CD4-positive, alpha-beta T cell treated with Interleukin-12 subunit alpha and Interleukin-12 subunit beta, for 1 hour (primary cell): Measurements from ENCODE around the gene WNT3A.

Source experiments
- DNase-seq: peaks from one replicate; pipeline ENCODE4 v3.0.0-alpha.2; 2020

The WNT3A gene

DNA sequence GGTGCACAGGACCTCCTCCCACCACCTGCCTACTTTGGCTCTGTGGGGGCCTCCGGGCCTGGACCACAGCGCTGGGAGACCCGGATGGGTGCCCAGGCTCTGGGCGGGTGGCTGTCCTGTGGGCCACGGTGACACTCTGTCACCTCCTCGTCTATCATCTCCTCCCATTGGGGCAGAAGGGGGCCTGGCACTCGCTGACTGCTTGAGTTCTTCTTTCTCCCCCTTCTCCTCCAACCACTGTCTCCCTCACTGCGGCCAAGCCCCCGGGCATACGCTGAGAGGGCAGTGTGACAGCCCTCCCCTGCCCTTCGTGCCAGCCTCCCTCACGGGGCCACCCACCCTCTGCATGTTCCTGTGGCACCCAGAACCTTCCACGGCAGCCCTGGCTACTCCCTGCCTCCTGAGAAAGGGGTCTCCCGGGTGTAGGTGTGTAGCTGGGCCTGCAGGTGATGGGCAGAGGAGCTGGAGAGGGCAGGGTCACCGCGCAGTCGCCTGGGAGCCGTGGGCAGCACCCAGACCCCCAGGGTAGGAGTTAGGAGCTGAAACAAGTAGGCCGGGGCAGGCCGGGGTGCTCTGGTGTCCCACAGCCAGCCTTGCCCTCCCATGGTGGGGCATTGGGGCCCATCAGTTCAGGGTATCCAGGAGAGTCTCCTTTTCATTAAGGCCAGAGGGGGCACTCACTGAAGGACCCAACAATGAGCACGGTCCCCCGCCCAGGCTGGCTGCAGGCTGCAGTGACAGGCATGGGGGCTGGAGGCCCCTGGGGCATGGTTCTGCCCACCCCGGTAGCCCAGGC, 66.5 kb downstream of the WNT3A start:
- DNase-seq, result no peak

DNA sequence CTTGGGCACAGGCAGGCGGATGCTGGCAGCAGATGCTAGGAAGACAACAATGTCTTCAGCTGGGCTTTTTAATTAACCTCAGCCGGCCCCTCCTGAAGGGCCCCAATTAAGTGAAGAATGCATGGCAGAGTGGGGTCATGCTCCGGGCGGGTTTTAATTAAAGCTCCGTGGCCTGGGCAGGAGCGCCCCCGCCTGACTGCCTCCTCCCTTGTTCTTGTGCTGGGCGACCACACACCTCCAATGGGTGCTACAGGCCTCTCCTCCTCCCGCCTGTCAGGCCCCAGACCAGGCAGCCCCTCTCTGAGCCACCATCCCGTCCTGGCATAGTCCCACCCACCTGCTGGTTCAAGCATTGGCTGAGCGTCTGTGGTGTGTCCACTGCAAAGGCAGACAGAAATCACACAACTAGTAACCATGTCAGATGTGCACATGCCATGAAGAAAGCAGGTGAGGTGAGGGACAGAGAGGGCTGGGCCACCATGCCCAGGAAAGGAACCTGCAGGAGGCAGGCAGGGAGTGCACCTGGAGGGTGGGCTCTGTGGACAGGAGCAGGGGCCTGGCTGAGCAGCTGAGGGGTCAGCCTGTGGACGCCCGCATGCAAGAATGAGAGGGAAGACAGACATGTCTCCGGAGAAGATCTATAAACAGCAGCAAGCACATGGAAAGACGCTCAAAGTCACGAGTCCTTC, 67.2 kb downstream of the WNT3A start:
- no peak for DNase-seq

DNA sequence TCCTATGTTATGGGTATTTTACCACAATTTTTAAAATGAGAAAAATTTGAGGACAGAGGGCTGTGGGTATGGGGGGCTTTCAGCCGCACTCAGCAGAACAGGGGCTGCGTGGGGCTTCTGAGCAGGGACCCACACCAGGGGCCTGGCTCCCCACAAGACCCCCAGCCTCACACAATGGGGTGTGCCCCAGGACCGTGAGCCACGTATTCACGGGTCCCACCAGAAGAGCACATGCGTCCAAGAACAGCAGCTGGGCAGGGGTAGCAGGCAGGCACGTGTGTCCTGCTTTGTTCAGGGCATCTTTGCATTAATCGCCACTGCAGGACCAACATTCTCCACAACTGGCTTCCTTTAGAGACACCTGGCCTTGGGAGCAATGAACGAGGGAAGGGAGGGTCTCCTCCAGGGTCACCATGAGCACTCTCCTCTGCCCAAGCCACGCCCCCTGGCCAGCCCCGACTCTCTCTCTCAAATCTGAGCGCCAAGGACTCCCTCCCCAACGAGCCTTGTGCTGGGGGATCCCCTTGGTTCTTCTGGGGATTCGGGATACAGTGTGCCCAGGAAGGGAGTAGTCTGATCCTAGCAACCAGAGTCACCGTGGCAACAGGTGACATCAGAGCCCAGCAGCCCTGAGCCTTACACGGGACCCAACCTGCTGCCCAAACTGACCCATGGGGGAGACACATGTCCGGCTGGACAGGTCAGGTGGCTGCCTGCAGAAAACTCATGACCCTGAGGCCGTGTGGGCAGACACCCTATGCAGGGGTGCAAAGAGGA, 68.3 kb downstream of the WNT3A start:
- no peak for DNase-seq

DNA sequence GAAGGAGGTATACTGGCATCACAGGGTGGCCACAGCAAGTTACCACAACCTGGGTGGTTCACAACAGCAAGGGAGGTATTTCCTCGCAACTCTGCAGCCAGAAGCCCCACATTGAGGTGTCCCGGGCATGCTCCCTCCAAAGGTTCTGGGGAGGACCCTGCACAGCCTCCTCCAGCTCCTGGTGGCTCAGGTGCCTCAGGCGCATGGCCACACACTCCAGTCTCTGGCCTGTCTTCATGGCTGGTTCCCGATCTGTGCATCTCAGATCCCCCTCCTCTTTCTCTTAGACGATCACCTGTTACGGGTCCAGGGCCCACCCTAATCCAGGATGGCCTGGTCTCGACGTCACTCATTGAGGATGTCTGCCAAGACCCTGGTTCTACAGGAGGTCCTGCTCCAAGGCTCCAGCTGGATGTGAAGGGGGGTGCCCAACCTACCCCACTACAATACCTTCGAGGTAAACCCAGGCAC, 69.0 kb downstream of the WNT3A start:
- DNase-seq, result no peak

DNA sequence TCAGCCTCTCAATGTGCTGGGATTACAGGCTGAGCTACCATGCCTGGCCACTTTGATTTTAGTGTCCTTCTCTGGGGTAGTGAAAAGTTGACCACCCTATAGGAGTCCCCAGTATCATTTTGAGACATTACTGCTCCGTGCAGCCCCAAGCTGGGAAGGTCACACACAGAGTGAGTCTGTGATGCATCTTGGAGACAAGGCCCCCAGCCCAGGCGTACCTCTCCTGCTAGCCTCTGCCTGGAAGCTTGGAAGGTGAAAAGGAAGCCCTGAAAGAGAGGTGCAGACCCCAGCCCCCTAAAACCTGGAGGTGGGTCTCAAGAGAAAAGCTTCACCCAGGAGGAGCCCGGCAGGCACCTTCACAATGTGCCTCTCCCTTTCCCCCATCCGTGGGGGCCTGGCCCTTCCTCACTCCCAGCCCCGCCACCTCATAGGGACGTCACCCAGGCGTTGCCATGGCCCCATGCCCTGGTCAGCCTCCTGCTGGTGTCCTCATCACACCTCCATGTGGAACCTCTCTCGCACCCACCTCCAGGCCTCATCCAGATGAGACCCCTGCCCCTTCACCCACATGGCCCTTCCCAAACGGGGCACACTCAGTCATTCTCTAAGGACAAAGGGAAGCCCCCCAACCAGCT, 70.1 kb downstream of the WNT3A start:
- no peak for DNase-seq

DNA sequence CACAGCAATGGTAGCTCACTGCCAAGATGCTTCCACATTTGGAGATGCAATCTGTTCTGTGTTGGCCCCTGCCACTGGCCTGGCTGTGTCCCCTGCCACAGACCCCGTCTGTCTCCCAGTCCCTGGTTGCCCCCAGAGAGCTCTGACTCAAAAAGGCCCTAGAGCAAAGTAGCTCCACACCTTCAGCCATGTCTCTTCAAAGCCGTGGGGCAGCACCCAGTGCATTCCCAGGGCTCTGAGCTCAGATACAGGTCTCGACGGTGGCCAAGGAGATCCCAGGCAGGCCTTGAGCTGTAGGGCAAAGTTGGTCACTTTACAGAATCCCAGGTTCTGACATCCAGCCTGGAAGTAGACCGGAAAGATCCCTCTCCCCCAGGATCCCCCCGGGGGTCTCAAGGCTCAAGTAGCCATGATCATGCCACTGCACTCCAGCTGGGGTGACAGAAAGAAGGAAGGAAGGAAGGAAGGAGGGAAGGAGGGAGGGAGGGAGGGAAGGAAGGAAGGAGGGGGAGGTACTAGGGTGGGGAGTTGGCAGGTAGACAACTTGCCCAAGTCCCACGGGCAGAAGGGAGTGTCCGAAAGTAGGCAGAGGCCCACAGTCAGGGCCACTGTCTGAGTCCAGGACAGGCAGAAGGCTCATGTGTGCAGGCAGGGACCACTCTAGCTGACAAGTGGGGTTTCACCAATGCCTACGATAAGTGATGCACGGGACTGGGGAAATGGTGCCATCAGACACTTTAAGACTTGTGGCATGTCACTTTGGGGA, 71.0 kb downstream of the WNT3A start:
- DNase-seq, result no peak

DNA sequence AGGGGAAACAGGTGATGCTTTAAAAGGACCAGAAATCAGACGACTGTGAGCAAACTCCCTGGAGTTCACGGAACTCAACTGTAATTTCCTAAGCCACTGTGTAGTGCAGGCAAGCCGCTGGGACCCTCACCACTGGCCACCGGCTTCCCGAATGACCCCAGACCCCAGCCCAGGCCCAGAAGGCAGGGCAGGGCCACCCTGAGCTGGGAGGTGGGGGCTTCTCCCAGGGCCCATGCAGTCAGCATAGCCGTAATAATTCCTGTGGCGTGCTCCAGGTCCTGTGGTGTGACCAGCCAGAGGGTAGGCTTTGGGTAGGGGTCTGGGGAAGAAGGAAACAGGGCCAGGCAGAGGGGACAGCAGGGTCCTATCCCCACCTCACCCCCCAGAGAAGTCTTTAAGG, 72.2 kb downstream of the WNT3A start:
- DNase-seq, result no peak

DNA sequence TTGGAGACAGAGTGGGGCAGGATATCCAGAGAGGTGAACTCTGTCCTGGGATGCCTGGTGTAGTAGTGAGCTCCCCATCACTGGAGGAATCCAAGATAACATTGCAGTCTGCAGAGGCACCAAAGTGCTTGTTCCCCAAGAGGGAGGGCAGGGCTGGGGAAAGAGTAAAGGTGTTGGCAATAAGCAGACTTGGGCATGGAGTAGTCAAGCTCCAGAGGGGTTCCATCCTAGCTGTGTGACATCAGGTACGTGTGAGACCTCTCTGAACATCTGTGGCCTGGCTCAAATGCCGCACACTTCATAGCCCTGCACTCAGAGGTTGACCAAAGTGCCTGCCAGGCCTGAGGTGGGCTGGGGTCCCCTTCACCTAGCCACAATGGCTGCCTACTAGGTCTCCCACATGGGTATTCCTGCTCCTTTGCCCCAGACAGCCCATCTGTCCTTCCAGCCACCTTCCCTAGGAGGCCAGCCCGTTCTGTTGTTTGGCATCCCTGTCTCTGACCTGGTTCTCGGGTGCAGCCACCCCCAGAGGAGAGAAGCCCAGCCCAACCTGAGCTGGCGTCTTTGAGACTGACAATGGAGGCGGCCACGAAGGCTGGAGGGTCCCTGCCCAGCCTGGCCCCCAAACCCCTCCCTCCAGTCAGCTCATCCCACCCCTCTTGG, 72.9 kb downstream of the WNT3A start:
- DNase-seq, result no peak

DNA sequence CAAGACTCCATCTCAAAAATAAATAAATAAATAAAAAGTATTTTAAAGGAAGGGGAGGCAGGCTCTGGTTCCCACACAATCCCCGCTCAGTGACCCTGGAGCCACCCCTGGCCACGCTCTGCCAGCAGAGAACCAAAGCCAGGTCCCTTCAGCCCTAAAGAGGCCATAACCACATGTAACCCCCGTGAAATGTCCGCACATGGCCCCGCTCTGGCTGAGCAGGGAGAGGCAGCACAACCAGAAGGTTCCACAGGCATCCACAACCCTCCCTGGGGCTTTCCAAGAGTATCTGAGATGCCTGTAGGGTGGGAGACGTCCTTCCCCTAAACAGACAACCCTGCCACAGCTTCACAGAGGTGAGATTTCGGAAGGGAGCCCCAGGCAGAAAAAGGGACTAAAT, 74.3 kb downstream of the WNT3A start:
- no peak for DNase-seq

DNA sequence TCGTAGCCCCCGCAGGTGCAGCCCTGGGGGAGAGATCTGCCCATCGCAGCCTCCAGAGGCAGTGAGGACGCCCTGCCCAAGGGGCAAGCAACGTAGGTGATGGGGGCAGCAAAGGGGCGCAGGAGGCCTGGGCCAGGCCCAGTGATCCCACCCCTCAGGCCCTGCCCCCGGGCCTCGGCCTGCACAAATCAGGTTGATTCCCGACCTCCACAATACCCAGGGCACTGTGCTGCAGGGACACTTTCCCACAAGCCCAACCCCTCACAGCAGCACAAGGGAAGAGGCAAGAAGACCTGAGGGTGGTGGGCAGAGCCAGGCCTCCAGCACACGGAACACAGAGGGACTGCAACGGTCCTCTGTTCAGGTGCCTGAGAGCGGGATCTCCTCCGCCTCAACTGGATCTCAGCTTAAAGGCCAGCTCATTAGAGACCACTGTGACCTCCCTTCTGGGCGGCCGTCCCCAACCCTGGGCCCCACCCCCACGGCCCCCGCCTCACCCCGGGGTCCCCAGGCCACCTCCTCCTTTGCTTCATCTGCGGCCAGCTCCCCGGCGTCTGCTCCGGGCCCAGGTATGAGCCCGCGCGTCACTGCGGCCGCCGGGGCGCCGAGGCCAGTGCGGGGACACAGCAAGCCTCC, 74.9 kb downstream of the WNT3A start:
- DNase-seq, result no peak

DNA sequence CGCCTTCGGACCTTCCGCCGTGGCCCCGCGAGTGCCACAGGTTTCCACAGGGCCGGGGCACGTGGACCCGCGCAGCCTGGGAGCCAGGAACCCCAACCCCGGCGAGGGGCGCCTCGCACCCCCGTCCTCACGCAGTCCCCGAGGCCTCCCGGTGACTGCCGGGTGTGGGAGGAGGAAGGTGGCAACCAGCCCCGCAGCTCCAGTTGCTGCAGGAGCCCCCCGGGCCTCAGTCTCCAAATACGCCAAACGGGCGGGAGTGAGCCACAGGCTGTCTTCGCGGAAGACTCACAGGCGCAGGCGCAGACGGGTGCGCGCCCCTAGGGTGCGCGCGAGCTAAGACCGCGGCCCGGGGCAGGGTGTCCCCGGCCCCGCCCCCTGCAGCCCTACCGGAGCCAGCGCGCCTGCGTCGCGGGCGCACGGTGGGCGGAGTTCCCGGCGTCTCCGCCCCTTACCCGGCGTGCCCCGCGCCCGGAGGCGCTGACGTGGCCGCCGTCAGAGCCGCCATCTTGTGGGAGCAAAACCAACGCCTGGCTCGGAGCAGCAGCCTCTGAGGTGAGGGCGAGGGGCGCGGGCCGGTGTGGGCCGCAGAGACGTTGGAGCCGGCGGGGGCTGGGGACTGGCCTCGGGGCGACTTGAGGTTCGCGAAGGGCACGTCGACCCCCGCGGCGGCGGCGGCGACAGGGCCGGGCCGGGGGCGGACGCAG, 75.6 kb downstream of the WNT3A start, which contains the start of gene ARF1:
ARF1 (plus strand) TSS at position 495 of the 704 bp plus-strand sequence. CDS start 14,407 bp downstream, outside the sequence.
- peak; percentile 95 for DNase-seq

DNA sequence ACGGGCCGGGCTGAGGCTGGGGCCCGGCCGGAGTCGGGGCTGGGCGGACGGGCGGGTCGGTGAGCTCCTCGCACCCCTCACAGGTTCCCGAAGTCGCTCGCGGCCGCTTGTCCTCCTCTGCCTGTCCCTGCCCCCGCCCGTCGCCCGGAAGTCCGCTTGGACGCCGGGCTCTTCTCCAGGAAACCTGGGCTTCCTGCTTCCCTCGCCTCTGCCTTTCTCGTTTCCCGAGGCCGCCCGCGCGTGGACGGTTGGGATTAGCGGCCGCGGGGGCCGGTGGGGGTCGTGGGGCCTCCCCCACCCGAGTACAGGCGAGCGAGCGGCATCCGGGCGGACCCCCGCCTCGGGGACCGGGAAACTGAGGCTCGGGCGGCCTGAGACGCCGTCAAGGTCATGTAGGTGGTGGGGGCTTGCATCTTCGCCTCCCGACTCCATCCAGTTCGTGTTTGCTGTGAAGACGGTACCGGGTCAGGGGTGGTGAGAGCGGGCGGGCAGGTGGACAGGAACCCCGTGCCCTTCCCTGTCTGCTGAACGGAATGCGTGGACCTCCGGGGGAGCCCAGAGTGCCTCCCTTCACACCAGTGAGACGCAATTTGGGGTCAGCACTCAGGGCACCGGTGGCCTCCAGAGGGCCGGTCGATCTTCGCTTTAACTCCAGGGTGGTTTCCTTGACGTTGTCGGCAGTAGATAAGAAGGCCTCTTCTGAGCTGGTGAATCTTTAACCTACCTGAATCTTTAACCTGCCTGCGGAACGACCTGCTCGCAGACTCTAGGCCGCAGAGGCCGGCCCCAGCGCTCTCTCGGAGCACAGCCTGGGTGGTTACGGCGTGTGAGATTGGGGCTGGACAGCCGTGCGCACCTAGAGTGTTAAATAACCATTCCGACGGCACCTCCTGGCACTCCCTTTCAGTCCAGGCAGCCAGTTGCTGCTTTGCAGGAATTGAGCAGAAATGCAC, 76.4 kb downstream of the WNT3A start:
- peak; percentile 38 for DNase-seq

DNA sequence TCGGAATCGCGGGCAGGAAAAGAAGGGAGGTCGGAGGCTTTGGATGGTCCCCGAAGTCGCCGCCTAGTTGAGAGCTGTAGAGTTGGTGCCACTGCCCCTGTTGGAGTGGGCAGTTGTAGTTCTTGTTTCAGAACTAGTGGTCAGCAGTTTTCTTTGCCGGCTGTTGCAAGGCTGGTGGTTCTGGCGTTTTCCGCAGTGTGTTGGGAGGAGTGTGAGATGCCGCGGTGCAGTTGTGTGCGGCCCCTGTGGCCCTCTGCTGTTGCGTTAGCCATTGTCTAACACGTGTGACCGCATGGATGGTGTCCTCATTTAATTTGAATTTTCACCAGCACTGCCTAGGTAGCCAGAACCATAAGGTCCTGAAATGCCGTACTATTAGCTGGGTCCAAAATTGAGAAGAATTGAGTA, 77.1 kb downstream of the WNT3A start:
- no peak for DNase-seq

DNA sequence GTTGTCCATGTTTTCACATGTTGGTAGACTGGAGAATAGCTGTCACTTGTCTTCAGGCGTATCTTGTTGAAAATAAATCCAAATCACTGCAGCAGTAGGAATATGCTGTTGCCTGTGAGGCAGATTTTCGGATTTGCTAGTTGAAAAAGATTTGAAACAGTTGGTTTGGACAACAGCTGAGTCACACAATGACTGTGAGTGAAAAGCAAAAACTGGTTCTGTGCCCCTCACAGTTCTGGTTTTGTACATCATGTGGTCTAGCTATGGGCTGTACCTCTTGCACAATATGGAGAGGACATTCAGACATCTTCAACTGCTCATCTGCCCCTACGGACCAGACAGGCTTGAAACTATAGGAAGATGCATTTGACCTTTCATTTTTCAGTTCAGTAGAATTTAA, 77.5 kb downstream of the WNT3A start:
- DNase-seq, result no peak

DNA sequence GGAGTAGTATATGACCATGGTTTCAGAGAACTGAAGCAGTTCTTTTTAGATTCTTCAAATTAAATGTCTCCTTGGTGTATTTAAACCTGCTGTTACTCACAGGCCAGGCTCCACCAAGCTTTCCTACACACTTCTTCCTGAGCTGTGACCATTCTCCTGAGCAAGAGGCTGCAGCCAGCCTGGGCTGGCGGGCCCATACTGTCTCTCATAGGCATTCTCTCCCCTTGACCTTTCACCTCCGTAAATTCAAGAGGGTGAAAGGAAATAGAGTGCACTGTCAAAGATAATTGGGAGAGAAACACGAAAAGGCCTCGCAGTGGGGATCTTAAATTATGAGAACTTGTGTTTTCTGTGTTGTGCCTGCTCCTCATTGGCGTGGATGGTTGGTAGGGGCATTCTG, 78.0 kb downstream of the WNT3A start:
- DNase-seq, result no peak

DNA sequence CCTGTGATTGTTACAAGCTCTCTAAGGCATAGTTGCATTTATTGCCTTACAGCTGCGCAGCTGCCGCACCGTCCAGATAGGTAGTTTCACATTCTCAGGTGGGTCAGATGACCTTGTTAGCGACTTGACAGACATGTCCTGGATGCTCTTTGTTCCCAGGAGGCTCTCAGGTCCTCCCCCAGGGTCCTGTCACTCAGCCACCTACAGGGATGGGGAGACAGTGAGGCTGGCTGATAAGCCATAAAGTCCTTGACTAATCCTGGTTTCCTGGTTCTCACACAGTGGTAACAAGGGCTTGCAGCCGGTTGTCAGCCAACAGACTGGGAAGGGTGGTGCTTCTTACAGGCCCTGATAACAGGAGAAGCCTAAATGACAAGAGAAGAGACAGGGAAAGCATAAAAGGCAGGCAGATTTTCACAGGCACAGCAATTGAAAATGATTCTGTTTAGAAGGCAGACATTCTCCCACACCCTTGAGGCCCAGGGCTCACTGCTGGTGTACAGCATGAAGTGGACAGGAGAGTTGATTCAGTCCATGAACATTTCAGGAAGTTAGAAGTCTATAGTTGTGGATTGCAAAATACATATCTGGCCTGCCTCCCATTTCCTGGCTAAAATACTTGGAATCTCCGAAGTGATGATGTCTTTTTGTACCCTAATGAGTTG, 78.6 kb downstream of the WNT3A start:
- no peak for DNase-seq

DNA sequence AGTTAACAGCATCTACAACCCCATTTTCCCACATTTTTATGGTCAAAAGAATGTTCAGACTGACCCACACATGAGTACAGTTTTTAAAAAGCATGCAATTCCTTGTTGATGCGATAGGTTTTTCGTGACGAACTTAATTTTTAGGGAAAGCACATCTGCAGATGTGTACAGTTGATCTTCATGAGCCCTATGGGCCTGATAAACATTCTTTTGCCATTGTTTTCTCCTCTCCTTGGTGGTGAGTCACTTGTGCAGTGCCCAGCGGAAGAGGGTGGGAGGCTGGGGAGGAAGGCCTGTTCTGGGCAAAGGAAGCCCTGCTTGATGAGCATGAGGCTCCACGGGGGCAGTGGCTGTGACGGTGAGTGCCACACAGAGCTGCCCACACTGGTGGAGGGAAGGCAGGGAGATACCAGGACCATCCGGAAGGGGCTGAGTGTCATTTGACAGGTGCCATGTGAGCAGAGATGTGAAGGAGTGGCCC, 81.0 kb downstream of the WNT3A start:
- DNase-seq, result no peak
